Right kidney (tissue), 1 donor: Measurements from ENCODE around the gene DNMT3A.

ENCODE experiments used
- DNase-seq: peaks from one replicate; pipeline ENCODE4 v3.0.0-alpha.2; 2016

DNMT3A gene

DNA sequence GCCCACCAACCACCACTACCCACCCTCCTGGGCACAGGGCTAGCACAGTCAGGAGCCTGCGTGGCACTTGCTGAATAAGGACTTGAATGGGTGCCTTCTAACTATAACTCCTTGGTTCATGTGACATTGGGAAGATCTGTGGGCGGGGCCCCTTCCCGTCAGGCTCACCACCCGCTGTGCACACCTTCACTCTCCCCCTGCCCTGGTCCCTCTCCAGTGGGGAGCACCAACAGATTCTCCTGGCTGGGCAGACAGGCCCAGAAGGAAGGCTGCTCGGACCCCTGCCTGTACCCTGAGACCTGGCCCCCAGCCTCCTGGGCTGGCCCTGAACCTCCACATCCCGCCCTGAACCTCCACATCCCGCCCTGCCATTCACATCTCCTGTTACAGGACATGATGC, 139.9 kb downstream of the DNMT3A start:
- no peak for DNase-seq

DNA sequence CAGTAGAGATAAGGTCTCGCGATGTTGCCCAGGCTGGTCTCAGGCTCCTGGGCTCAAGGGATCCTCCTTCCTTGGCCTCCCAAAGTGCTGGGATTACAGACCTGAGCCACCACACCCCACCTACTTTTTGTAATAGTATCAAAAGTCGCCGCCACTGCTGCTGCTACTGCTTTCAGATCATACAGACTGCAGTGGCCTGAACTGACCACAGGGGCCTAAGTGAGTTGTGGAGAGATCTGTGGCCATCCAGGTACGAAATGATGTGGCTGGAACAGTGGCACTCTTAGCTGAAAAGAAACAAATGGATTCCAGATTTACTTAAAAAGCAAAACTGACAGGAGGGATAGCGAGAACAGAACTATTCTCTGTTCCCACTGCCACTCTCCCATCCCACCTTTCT, 140.5 kb downstream of the DNMT3A start:
- DNase-seq = no peak

DNA sequence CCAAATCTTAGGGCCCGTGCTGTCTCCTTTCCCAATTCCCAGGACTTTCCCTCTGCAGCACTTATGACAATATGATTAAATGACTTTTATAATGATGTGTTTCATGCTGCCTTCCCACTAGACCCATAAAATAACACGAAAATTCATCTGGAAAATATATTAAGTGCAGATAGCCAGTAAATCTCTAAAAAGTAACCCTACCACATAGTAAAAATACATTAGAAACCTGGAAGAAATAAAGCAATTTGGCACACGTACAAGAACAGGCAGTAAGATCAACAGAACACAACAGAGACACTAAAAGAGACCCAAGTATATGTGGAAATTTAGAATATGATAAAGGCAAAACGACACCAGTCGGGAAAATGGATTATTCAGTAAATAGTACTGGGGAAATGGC, 143.1 kb downstream of the DNMT3A start:
- DNase-seq = no peak

GRCh38 chr2:25198209-25198525, 143.6 kb downstream of the DNMT3A start:
- DNase-seq = no peak

DNA sequence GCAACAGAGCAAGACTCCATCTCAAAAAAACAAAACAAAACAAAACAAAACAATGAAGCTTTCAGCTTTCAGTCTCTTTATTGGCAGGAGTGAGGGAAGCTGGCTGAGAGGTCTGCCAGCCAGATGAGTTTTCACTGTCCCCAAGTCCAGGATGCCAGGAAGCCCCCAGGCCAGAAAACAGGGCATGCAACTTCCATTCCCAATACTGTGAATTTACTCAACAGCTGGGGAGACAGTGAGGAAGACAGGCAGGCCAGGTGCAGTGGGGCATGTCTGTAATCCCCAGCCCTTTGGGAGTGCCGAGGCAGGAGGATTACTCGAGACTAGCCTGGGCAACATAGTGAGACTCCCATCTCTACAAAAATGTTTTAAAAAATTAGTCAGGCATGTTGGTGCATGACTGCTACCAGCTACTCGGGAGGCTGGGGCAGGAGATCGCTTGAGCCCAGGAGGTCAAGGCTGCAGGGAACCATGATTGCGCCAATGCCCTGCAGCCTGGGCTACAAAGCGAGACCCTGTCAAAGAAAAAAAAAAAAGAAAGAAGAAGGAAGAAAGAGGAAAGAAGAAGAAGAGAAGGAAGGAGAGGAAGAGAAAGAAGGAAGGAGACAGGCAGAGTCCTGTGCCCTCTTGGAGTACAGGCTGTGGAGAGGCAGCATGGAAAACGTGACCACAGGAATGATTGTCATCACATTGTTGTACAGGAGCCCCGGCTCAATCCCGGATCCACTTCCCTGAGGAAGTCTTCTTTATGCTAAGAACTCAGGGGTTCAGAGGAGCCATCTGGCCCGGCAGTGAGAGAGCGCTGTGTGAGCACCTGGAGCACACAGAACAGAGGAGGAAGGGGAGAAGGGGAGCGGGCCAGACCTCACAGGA, 144.2 kb downstream of the DNMT3A start:
- no peak for DNase-seq

DNA sequence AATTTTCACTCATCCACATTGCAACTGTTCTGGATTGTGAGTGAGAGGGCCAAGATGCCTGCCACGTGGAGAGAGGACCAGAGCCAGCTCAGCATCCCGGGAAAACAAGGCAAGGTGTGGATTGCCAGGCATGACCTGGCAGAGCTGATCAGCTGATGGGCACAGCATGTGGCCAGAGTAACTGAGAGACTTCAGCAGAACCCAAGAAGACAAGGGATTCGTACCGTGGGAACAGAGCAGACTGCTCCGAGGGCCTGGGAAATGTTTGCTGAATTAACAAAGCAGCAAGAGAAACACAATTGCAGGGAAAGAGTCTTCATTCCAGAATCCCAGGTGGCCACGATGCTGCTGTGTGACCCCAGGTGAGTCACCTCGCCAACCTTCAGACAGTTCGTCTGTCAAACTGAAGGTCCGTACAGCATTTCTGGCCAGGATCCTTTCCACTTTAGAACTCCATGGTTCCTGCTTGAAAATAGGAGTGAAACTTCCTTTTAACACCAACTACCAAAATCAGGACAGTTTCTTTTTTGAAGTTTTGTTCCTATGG, 147.1 kb downstream of the DNMT3A start:
- no peak for DNase-seq

DNA sequence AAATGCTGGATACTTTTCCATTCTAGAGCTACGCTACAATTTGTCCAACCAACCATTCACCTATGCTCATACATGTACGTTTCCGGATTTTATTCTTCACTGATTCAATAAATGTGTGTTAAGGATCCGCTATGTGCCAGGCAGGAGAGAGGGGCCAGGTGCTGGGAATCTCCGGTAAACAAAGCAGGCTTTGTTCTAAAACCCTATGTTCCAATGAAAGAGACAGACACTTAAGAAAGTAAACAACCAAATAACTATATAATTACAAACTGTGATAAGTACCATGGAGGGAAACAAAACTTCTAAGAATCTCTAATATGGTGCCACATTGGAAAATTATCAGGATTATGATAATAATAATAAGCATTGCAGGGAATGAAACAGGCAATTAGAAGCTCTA, 151.2 kb downstream of the DNMT3A start:
- DNase-seq = no peak

DNA sequence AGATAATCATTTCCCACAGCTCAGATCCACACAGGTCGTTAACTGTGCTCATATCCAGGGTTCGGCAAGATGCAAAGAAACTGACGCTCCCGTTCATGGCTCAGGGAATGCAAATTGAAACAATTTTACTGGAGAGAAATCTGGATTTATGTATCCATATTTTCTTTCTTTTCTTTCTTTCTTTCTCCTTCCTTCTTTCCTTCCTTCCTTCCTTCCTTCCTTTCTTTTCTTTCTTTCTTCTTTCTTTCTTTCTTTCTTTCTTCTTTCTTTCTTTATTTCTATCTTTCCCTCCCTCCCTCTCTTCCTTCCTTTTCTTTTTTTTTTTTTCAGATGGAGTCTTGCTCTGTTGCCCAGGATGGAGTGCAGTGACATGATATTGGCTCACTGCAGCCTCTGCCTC, 153.3 kb downstream of the DNMT3A start:
- DNase-seq = no peak

DNA sequence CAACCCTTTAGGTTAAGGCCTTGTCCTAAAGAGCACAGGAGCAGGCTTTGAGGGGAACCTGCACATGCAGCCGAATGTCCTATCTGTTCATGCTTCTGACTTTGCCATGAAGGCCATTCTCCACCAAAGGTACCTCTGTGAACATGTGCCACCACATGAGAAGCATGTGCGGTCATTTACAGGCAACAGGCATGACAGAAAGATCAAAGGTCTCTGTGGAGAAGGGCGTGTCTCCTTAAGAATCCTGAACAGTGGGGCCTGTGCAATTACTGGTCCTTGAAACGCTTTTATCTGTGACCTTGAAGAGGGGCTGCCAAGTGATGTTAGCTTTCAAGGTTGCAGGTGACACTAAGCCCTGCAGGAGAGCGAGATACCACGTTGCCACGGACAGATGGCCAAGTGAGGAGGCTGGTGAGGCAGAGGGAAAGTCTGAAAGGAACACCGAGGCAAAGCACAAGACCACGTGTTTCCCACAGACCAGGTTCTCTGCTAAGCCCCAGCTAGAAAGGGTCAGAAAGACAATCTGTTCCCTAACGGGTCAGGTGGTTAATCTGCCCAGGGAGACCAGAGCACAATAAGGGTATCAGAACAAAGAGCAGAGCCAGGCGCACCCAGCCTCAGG, 153.9 kb downstream of the DNMT3A start:
- no peak for DNase-seq

DNA sequence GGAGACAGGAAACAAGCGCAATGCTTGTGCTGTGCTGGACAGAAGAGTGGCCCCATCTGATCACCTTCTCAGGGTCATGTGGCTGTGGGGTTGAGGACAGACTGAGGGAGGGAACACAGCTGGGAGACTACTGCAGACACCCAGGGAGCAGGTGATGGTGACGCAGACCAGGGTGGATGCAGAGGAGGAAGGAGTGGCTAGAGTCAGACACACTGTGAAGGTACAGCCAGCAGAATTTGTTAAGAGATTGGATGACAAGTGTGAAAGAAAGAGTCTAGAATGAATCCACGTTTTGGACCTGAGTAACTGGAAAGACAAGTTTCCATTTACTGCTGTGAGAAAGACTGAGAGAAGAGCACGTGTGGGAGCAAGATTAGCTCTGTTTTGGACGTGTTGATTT, 157.5 kb downstream of the DNMT3A start:
- DNase-seq = no peak

DNA sequence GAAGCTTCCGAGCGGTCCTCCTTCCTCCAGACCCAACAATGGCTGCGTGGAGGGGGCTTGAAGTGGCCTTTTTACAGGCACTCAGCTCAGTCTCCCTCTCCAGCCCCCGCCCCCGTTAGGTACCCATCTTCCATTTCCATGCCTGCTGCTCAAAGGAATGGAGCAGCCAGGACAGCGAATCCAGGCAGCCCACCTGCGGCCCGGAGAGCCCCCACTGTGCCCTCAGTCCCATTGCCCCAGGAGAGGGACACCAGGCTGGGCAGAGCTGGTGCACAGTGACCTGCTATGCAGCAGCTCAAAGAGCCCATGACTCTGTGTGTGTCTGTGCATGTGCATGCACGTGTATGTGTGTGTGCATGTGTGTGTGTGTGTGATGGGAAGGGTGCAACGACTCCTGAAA, 162.7 kb downstream of the DNMT3A start:
- DNase-seq = no peak
